GM21717 (cell line): ENCODE measurements around the gene DHCR24.

Source experiments
- ATAC-seq: cut with Tn5 transposase; IDR thresholded peaks from one replicate; pipeline ENCODE4 v1.9.1; 2021; ENCODE audit warnings: mild to moderate bottlenecking, moderate library complexity; ENCODE audit not compliant: unreplicated experiment

Gene DHCR24

DNA sequence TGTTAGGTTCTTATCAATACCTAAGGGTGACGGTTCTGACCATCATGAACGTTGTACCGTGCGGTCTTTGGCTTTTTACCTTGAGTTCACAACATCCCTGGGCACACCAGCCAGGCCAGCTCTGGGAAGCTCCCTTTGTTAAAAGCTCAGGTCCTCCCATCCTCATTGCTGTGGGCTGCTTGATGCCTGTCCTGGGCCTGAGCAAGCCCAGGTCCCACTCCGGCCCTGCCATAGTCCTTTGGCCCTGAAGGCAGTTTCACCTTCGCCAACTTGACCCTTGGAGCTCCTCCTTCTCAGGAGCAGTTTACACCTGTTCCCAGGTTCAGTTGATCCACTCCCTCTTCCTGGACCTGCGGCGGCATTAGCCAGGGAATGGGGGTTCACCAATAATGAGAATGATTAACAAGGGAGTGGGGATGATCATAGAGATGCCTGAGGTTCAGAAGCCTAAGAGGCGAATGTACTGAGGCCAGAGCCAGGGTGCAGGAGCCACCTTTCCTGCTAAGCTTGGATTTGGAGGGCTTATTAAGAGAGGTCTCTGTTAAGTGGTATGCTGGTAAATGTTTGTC lies 40.2 kb downstream of the DHCR24 start:
- ATAC-seq = no peak

DNA sequence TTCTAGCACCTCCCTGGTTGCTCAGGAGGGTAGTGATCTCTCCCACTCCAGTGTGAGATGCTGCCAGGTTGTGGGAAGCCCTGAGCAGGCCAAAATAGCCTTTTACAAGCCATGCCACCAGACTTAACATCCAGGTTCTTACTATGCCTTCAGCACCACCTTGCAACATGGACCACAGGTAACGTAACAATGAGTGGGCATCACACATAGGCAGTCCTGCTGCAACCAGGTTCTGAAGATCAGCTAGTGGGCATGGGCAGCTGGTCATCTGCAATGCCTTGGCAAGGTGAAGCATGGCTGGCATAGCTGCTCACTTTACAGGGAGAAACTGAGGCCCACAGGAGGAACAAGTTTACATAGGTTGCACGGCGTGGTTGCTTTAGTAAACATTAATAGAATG lies 40.7 kb downstream of the DHCR24 start:
- ATAC-seq = no peak

DNA sequence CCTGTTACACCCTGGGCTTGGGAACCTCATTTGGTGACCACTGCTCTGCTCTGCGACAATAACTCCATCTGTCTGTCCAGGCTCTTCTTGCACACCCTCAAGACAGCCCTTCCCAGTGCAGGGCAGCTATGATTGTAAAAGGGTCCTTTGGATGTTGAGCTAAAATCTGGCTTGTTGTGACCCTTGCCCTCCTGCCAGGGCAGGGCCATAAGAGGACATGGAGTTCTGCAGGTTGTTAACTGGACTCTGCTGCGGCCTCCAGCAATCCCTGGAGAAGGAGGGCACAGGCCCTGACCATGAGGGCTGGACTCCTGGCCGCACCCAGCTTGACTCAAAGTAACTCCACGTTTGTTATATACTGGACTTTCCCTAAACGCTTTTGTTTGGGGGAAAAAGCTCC lies 41.2 kb downstream of the DHCR24 start:
- no peak for ATAC-seq

DNA sequence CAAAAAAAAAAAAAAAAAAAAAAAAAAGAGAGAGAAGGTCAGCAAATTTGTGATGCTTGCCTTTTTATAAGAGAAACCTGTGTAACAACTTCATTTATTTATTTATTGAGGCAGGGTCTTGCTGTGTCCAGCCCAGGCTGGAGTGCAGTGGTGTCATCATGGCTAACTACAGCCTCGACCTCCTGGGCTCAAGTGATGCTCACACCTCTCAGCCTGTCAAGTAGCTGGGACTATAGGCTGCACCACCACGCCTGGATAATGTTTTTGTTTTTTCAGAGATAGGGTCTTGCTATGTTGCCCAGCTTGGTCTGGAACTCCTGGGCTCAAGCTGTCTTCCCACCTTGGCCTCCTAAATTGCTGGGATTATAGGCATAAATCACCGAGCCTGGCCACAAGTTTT lies 42.4 kb downstream of the DHCR24 start:
- no peak for ATAC-seq

DNA sequence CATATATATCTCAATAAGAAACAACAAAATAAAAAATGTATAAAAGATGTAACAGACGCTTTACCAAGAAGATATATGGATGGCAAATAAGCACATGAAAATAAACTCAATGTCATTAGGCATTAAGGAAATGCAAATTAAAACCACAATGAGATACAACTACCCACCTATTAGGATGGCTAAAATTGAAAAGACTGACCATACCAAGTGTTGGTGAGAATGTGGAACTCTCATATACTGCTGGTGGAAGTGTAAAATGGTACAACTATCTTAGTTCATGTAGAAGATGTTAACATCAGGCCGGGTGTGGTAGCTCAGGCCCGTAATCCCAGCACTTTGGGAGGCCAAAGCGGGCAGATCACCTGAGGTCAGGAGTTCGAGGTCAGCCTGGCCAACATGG lies 43.5 kb downstream of the DHCR24 start:
- no peak for ATAC-seq

DNA sequence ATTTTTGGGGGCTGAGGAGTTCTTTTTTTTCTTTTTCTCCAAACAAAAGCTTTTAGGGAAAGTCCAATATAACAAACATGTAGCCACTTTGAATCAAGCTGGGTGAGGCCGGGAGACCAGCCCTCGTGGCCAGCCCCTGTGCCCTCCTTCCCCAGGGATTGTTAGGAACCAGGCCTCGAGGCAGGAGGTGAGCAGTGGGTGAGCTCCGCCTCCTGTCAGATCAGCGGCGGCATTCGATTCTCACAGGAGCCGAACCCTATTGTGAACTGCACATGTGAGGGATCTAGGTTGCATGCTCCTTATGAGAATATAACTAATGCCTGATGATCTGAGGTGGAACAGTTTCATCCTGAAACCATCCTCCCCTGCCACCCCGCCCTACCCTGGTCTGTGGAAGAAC lies 44.0 kb downstream of the DHCR24 start:
- no peak for ATAC-seq

DNA sequence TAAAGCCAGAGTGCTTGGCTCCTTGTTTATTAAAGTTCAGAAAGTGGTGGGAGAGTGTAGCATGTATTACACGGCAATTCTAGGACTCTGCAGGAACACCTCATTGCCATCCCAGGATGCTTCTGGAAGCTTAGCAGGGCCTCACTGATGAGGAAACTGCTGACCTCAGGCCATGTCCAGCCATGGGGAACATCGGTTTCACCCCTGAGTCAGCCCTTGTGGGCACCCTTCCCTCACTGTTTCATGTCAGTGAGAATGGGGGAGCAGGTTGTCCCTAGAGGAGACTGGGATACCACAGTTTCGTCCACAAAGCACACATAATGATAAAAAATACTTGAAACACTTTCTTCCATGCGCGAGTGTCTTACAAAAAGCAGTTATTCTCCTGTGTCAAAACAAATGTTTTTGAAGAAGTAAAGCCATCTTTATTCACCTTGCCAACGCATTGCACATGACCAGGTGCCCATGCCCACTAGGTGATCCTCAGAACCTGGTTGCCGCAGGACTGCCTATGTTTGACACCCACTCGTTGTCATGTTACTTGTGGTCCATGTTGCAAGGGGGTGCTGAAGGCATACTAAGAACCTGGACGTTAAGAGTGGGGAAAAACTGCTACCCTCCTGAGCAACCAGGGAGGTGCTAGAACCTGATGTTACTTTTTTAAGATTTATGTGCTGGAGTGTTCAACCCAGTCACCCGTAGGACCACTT lies 44.6 kb downstream of the DHCR24 start:
- no peak for ATAC-seq

DNA sequence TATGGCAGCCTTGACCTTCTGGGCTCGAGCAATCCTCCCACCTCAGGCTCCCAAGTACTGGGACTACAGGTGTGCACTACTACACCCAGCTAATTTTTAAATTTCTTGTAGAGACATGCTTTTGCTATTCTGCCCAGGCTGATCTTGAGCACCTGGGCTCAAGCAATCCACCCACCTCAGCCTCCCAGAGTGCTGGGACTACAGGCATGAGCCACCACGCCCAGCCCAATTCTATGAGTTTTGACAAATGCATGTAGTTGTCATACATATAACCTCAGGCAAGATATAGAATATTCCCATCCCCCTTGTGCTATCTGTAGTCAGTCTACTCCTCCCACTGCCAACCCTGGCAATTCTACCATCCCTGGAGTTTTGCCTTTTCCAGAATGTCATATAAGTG lies 47.2 kb downstream of the DHCR24 start:
- ATAC-seq = no peak

DNA sequence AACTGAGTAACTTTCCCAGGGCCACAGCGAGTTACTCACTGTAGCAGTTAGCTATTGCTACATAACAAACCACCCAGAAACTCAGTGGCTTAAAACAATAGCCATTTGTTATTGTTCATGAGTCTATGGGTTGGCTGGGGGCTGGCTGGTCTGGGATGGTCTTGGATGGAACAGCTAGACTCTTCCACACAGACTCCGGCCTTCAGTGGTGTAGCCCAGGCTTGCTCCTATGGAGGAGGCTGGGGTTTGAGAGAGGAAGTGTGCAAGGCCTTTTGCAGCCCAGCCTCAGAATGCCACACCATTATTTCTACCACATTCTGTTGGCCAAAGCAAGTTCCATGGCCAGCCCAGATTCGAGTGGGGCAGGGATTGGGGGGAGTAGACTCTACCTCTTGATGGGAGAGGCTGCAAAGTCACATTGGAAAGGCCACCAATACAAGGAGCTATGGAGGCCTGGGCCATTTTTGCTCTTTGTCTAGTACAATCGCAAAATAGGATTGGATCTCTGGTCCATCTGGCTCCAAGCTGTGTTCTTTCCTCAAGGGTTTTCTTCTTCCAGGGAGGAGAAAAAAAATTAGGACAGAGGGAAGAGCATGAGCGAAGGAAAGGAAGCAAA lies 48.3 kb downstream of the DHCR24 start:
- ATAC-seq = no peak

DNA sequence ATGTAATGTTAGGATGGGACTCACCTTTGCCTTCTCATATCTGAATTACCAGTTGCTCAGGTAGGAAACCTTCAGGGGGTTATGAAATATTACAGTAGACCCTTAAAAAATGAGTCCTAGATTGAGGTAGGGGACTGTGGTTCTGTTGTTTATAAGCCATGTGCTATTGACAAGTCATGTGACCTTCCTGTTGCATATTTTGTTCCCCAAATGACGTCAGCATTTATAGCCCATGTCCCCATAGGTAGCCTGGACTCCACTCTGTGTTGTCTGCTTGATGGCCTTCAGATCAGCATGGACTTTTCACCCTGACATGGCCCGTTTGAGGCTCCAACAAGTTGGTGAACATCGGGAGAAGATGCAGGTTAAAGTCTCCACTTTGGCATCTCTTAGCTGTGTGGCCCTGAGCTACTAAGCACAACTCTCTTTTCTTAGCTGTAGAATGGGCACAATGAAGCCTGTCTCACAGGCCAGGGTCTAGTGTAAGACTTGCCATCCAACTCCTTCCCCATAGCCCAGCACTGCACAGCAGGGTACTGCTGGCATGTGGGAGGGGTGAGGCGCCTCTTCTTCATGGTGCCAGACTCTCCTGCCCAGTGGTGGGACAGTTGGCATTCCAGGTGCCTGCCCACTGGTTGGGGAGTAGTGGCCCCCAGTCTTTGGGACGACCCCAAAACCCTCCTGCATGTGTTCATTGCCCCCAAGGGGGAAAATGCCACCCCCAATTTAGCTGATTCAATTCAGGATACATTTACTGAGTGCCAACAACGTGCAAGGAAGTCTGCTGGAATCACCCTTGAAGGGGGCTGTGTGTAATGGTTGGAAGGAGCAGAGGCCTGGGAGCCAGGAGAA lies 49.8 kb downstream of the DHCR24 start:
- no peak for ATAC-seq

DNA sequence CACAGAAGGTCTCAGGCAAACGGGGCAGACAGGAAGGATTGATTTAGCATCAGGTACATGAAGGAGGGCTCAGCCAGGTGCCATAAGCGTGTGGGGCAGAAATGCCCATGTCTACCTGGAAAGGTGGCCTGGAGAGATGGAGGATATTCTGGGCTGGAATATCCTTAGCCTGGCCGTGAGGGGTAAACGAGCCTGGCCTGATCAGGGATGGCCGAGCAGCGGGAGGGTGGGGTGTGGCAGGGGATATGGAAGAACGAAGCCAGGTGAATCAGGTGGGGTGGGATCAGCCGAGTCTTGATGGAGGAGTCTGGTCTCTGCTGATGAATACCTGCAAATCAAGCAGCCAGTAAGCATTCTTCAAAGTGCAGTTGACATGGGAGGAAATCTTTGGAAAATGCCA lies 50.4 kb downstream of the DHCR24 start:
- ATAC-seq = no peak

DNA sequence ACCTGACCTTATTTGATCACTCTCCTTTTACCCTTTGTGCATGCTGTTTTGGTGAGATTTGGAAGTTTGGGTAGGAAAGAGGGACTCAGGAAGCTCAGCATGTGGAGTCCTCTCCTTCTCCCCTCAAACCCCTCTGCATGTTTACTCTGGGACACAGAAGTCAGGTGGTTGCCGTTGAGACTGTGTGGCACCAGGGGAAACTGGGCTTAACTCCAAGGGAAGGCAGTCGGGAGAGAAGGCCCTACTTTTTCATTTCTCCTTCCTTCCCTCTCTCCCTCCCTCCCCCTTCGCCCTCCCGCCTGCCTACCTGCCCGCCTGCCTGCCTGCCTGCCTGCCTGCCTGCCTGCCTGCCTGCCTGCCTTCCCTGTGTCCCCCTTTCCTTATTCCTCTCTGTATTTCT lies 51.0 kb downstream of the DHCR24 start:
- no peak for ATAC-seq

DNA sequence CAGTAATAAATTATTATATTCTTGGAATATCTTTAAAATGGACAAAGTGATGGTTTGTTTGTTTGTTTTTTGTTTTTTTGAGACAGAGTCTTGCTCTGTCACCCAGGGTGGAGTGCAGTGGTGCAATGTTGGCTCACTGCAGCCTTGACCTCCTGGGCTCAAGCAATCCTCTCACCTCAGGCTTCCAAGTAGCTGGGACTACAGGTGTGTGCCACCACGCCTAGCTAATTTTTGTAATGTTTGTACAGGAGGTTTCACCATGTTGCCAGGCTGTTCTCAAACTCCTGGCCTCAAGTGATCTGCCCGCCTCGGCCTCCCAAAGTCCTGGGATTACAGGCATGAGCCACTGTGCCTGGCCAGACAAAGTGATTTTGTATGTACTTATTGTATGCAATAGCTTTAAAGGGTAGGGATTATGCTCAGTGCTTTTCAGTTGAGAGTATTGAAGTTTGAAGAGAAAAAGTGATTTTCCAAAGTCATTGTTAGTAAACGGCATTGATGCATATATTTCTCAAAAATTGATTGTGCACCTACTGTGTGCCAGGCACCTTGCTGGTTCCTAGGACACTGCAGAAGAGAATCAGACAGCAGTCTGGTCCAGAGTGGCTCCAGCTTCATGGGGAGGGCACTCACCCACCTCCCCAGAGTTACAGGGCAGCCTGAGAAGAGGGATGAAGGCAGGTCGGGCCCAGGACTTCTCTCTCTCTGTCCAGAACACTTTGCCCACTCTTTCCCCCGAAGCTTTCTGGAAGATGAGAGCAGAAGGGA lies 51.7 kb downstream of the DHCR24 start:
- no peak for ATAC-seq

DNA sequence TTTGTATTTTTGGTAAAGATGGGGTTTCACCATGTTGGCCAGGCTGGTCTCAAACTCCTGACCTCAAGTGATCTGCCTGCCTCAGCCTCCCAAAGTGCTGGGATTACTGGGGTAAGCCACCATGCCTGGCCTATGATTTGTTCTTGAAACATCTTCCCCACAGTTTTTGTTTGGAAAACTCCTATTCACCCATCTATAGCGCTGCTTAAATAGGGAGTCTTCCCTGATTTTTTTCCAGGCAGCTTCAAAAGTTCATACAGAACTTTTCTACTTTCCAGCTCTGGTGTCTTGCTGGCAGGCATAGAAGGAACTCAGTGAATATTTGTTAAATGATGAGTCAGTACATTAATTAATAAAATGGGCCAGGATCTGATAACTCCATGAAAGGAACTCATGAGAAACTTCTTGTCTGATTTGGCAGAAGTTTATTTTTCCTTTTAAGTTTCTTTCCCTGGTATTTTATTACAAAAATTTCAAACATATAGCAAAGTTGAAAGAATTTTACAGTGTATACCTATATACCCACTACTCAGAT lies 52.9 kb downstream of the DHCR24 start:
- ATAC-seq = no peak

DNA sequence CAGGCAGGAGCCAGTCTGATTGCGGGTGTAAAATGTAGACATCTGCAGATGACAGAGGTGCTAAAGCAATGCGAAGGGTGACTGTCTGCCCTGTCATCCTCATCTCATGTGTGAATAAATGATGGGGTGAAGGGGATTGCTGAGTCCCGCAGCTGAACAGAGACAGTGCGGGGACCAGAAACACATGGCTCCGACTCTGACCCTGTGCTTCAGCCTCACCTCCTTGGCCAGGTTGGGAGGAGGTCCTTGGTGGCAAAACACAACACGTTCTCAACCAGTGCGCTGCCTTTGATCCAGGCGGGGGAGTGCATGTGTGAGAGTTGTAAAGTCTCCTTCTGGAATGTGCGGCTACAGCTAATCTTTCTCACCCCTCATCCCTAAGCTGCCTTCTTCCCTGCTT lies 53.9 kb downstream of the DHCR24 start:
- no peak for ATAC-seq

DNA sequence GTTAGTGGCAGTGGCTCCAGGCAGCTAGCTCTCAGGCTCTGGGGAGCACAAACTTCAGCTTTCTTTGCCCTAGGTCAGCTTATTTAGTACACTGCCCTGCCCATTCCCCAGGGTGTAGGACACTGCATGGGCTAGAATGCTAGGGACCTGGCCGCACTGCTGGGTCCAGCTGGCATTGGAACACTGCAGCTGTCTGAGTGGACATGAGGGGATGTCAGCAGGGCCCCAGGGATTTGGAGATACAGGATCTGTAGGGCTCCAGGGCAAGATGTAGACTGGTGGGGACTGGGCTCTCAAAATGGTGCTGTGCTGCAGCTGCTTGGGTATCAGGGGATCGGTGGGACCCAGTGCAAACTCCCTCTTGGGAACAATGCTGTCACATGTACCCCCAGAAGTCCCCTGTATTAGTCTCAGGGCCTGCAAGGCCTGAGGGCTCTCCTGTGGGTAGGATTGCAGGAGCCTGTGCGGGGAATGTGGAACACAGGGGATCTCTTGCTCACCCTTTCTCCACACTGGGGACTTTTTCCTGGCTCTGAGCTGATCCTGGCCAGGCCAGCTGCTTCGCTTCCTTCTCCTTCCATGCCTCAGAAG lies 60.7 kb downstream of the DHCR24 start:
- no peak for ATAC-seq

DNA sequence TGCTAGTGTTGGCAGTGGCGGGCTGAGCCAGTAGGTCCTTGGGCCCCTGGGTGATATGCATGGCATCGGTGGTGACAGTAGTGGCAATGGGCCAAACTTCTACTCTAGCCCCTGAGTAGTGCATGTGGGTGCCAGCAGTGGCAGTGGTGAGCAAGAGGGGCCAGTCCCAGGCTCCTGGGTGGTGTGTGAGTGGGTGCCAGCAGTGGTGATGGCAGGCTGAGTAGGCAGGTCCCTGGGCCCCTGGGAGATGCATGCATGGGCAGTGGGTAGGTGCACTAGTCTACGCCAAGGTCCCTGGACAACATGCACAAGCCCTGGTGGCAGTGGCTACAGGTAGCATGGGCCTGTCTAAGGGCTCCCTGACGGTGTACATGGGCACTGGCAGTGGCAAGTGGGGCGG lies 61.3 kb downstream of the DHCR24 start:
- ATAC-seq = no peak

DNA sequence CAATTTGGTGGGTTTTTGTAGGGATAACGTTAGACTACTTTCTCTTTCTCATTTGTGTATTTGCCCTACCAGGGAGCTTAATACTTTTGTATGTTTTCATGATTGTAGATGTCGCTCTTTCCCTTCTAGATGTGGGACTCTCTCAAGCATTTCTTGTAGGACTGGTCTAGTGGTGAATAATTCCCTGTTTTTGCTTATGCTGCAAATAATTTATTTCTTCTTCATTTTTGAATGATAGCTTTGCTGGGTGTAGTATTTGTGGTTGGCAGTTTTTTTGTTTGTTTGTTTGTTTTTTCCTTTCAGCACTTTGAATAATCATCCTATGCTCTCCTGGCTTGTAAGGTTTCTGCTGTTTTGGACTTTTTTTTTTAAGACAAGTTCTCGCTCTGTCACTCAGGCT lies 63.3 kb downstream of the DHCR24 start:
- no peak for ATAC-seq

DNA sequence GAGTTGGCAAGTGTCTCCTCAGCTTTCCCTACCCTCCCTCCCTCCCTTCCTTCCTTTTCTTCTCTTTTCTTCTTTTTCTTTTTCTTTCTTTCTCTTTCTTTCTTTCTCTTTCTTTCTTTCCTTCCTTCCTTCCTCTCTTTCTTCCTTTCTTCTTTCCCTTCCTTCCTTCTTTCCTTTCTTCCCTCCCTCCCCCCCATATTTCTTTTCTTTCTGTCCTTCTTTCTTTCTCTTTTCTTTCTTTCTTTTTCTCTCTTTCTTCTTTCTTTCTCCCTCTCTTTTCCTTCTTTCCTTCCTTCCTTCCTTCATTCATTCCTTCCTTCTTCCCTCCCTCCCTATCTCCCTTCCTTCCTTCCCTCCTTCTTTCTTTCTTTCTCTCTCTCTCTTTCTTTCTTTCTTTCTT lies 67.3 kb downstream of the DHCR24 start:
- ATAC-seq = no peak

DNA sequence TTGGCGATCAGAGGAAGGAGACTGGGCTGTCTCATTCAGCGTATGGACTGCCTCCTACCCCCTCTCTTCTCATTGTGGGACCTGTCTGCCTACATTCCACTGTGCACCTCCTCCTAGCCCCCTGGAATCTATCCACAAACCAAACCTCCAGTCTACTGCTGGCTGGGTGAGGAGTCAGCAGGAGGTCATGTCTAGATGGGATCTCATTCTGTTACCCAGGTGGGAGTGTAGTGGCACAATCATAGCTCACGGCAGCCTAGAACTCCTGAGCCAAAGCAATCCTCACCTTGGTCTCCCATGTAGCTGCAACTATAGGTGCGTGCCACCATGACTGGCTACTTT lies 67.8 kb downstream of the DHCR24 start:
- ATAC-seq = no peak
